SK-N-SH (cell line): ENCODE measurements around the gene MEF2A. TPM values are rescaled to one million over a fixed set of nuclear protein-coding genes. Genes with fewer than 3 reads are reported as not detected.

Experiments
- CTCF ChIA-PET: fragments of 300-600, 350-600 bp; formaldehyde crosslinking; extraction: SDS; loops from one replicate; lab custom pipeline; 2021; lab: Yijun Ruan, JAX
- POLR2A ChIA-PET: fragments of 350-600 bp; sonication (Branson Sonifier 250); formaldehyde crosslinking; extraction: SDS; loops from one replicate; lab custom pipeline; 2020; ENCODE audit warnings: antibody characterized with exemption, inconsistent platforms; lab: Yijun Ruan, JAX
- DNase-seq: peaks from one replicate; pipeline ENCODE4 v3.0.0; 2012
- H2AFZ ChIP-seq: fragments of 200-600 bp; sonication (generic); 2 replicates; pipeline ENCODE4 v1.8.1; 2016; ENCODE audit warnings: antibody characterized with exemption, mild to moderate bottlenecking, low read depth
- H3F3A ChIP-seq: fragments of 200-600 bp; sonication (generic); replicated peaks from 2 replicates; pipeline ENCODE3; 2016; ENCODE audit warnings: antibody characterized with exemption, mild to moderate bottlenecking; ENCODE audit not compliant: insufficient read depth
- H3K27ac ChIP-seq, 2 experiments: fragments of 200-500 bp in 1 of 2; fragments of 200-600 bp in 1 of 2; sonication (Bioruptor generic) in 1 of 2; sonication (generic), shearing (Covaris generic) in 1 of 2; 2 replicates each; pipeline versions ENCODE4 v1.5.1 to v1.6.1; 2014 to 2016; ENCODE audit warnings: low read depth in 2 of 2, inconsistent platforms in 1 of 2, low read length in 1 of 2, mild to moderate bottlenecking in 1 of 2, mixed read lengths in 1 of 2
- H3K27me3 ChIP-seq: fragments of 200-600 bp; sonication (generic), shearing (Covaris generic); 2 replicates; pipeline ENCODE4 v1.6.1; 2016; ENCODE audit warnings: mixed run types; ENCODE audit not compliant: insufficient read depth
- H3K36me3 ChIP-seq, 2 experiments: fragments of 200-500 bp in 1 of 2; fragments of 200-600 bp in 1 of 2; sonication (Bioruptor generic) in 1 of 2; sonication (generic) in 1 of 2; replicated peaks in 1 of 2; 2 replicates each; pipeline versions ENCODE3 to v1.5.1; 2014 to 2016; ENCODE audit warnings: low read length in 1 of 2, mild to moderate bottlenecking in 1 of 2; ENCODE audit not compliant: insufficient read depth in 2 of 2, control insufficient read depth in 1 of 2
- H3K4me1 ChIP-seq, 2 experiments: fragments of 200-500 bp in 1 of 2; fragments of 200-600 bp in 1 of 2; sonication (Bioruptor generic) in 1 of 2; sonication (generic), shearing (Covaris generic) in 1 of 2; 2 replicates each; pipeline versions ENCODE4 v1.5.1 to v1.6.1; 2014 to 2016; ENCODE audit warnings: low read depth in 1 of 2, low read length in 1 of 2, mixed run types in 1 of 2; ENCODE audit not compliant: insufficient read depth in 2 of 2, control insufficient read depth in 1 of 2
- H3K4me2 ChIP-seq: fragments of 200-600 bp; sonication (generic), shearing (Covaris generic); 2 replicates; pipeline ENCODE4 v1.6.1; 2017; ENCODE audit warnings: mixed run types
- H3K4me3 ChIP-seq, 2 experiments: fragments of 200-500 bp in 1 of 2; fragments of 200-600 bp in 1 of 2; sonication (Bioruptor generic) in 1 of 2; sonication (generic), shearing (Covaris generic) in 1 of 2; 2 replicates each; pipeline versions ENCODE4 v1.5.1 to v1.8.1; 2014 to 2016; ENCODE audit warnings: low read depth in 2 of 2, inconsistent platforms in 1 of 2, low read length in 1 of 2, mild to moderate bottlenecking in 1 of 2, mixed read lengths in 1 of 2, moderate library complexity in 1 of 2
- H3K79me2 ChIP-seq: fragments of 200-600 bp; sonication (generic); 2 replicates; pipeline ENCODE4 v1.8.1; 2017; ENCODE audit warnings: mild to moderate bottlenecking; ENCODE audit not compliant: insufficient read depth
- H3K9ac ChIP-seq: fragments of 200-600 bp; sonication (generic); 2 replicates; pipeline ENCODE4 v1.6.1; 2017; ENCODE audit warnings: mixed run types
- H3K9me2 ChIP-seq: fragments of 200-600 bp; sonication (generic); 2 replicates; pipeline ENCODE4 v1.6.1; 2017; ENCODE audit warnings: mixed run types
- H3K9me3 ChIP-seq: fragments of 200-600 bp; sonication (generic); 2 replicates; pipeline ENCODE4 v1.6.1; 2017; ENCODE audit warnings: mixed run types, mild to moderate bottlenecking, moderate library complexity
- H4K20me1 ChIP-seq: fragments of 200-600 bp; sonication (generic); 2 replicates; pipeline ENCODE4 v1.6.1; 2017; ENCODE audit warnings: mild to moderate bottlenecking, mixed run types; ENCODE audit not compliant: insufficient read depth
- CHD2 ChIP-seq: fragments of 150-350 bp; IDR thresholded peaks from 2 replicates; pipeline ENCODE4 v1.6.1; 2018; ENCODE audit warnings: low read length; ENCODE audit not compliant: partially characterized antibody
- CTCF ChIP-seq: fragments of 200-600 bp; sonication (generic); IDR thresholded peaks from 2 replicates; pipeline ENCODE4 v1.6.1; 2017; ENCODE audit warnings: antibody characterized with exemption, mild to moderate bottlenecking, moderate library complexity
- EP300 ChIP-seq, 2 experiments: IDR thresholded peaks; 2 replicates each; pipeline versions ENCODE4 v1.4.0 to v1.6.1; 2012; ENCODE audit warnings: borderline replicate concordance in 1 of 2, low read depth in 1 of 2, low read length in 1 of 2
- EZH2phosphoT487 ChIP-seq: fragments of 200-600 bp; sonication (generic); IDR thresholded peaks from 2 replicates; pipeline ENCODE4 v1.6.1; 2017; ENCODE audit warnings: low read depth, mixed run types, mild to moderate bottlenecking, antibody characterized with exemption, moderate library complexity, borderline replicate concordance
- FOXJ3 ChIP-seq: sonication (generic); formaldehyde crosslinking; IDR thresholded peaks from 2 replicates; pipeline ENCODE4 v1.5.1; 2020; ENCODE audit warnings: mild to moderate bottlenecking, missing genetic modification reagents
- GABPA ChIP-seq: IDR thresholded peaks from 2 replicates; pipeline ENCODE4 v1.4.0; 2012; ENCODE audit warnings: low read depth, mild to moderate bottlenecking
- IRF3 ChIP-seq: fragments of 150-350 bp; IDR thresholded peaks from 2 replicates; pipeline ENCODE4 v1.6.1; 2016; ENCODE audit warnings: mild to moderate bottlenecking, low read depth, low read length
- MEF2A ChIP-seq: IDR thresholded peaks from 2 replicates; pipeline ENCODE4 v1.4.0; 2012; ENCODE audit warnings: low read depth, borderline replicate concordance
- MXI1 ChIP-seq: IDR thresholded peaks from 2 replicates; pipeline ENCODE4 v1.6.1; 2012; ENCODE audit warnings: mild to moderate bottlenecking, low read depth, low read length, improper control_type of control experiment
- NFIC ChIP-seq: IDR thresholded peaks from 2 replicates; pipeline ENCODE4 v1.4.0; 2012; ENCODE audit warnings: borderline replicate concordance
- NRF1 ChIP-seq: IDR thresholded peaks from 2 replicates; pipeline ENCODE4 v1.6.1; 2012; ENCODE audit warnings: low read depth, mild to moderate bottlenecking, low read length
- PBX3 ChIP-seq: IDR thresholded peaks from 2 replicates; pipeline ENCODE4; 2012
- RFX5 ChIP-seq: IDR thresholded peaks from 2 replicates; pipeline ENCODE4 v1.6.1; 2012; ENCODE audit warnings: mild to moderate bottlenecking, improper control_type of control experiment, low read length
- SIN3A ChIP-seq: IDR thresholded peaks from 2 replicates; pipeline ENCODE4 v1.6.1; 2012; ENCODE audit warnings: low read depth, mild to moderate bottlenecking, low read length, moderate library complexity, borderline replicate concordance
- TCF12 ChIP-seq: IDR thresholded peaks from 2 replicates; pipeline ENCODE4 v1.4.0; 2012
- TEAD4 ChIP-seq: IDR thresholded peaks from 2 replicates; pipeline ENCODE4 v1.4.0; 2012; ENCODE audit warnings: mild to moderate bottlenecking, borderline replicate concordance; ENCODE audit not compliant: insufficient read depth
- USF1 ChIP-seq: IDR thresholded peaks from 2 replicates; pipeline ENCODE4 v1.4.0; 2012; ENCODE audit warnings: low read depth, borderline replicate concordance
- USF2 ChIP-seq: fragments of 150-350 bp; IDR thresholded peaks from 2 replicates; pipeline ENCODE4 v1.6.1; 2017; ENCODE audit warnings: antibody characterized with exemption, low read length, low read depth, borderline replicate concordance
- YY1 ChIP-seq: IDR thresholded peaks from 2 replicates; pipeline ENCODE4 v1.4.0; 2012; ENCODE audit warnings: low read depth, mild to moderate bottlenecking
- ZBTB33 ChIP-seq: IDR thresholded peaks from 2 replicates; pipeline ENCODE4 v1.4.0; 2012; ENCODE audit warnings: low read depth, borderline replicate concordance
- WGBS: methylation state at CpG from one replicate; pipeline ENCODE4 v1.1.6; 2017; ENCODE audit warnings: low lambda C conversion rate; 5-methylcytosine and 5-hydroxymethylcytosine counted together
- polyA plus RNA-seq, 3 experiments: library from polyadenylated mRNA; depleted of rRNA; stranded (reverse); fragments of >200 nt; gene quantifications; 2 replicates each; pipeline ENCODE4 v1.2.3, GENCODE V29; 2012

The MEF2A gene
- polyA plus RNA-seq, 1 of the 3 experiments (the other 2 are of a cell fraction), result 20.9 TPM

GRCh38 chr15:99582508-99582960, 16.8 kb downstream of the MEF2A start:
- peaks cover 0 to 10% of the 10 kb centered on the region in 2 experiments for H3K36me3 ChIP-seq
- H3K4me3 ChIP-seq, result no peak overlapping the region
- no peaks in the 10 kb centered on the region for H3K27me3 ChIP-seq
- peaks cover 66% of the 10 kb centered on the region for H4K20me1 ChIP-seq
- CTCF ChIA-PET, result interaction anchor here (1.6 kb wide), 1 partner anchor 122 kb away, joined by 5 read pairs; no protein-coding TSS in a partner anchor
- no peak overlapping the region for H3K4me2 ChIP-seq
- TF ChIP-seq EP300 (IDR thresholded peaks at IDR 0.05; ENCODE audit: borderline replicate concordance in 1 of 2, low read depth in 1 of 2, low read length in 1 of 2) (no peak), NFIC (no peak), PBX3 (no peak), MEF2A (no peak), YY1 (no peak), ZBTB33 (no peak), IRF3 (no peak), FOXJ3 (CRISPR knock-in tag) (no peak), USF2 (no peak), GABPA (no peak), SIN3A (no peak), EZH2phosphoT487 (no peak), TCF12 (no peak), CTCF (no peak), NRF1 (no peak), RFX5 (no peak), CHD2 (no peak), USF1 (no peak), MXI1 (no peak), TEAD4 (no peak)
- no peak for DNase-seq
- peaks cover 100% of the 10 kb centered on the region for H3K79me2 ChIP-seq
- no peaks in the 10 kb centered on the region; a peak in 2 of 4 replicates for H3K4me1 ChIP-seq
- no peak overlapping the region for H2AFZ ChIP-seq
- no peaks in the 10 kb centered on the region for H3K9me2 ChIP-seq
- no peaks in the 10 kb centered on the region for H3F3A ChIP-seq
- H3K9me3 ChIP-seq, result peaks cover 6% of the 10 kb centered on the region; the same call in 1 of the 2 replicates
- H3K9ac ChIP-seq, result no peak overlapping the region
- WGBS, result 92% methylated on average over 4 of the region's 4 CpGs
- POLR2A ChIA-PET, result no interaction called here
- H3K27ac ChIP-seq, result no peak overlapping the region
